GM04503 (cell line): ENCODE results near the gene DPYSL4.
"Not testable (repeated sequence)": the region's sequence is repeated elsewhere in the genome, so short reads cannot be mapped to it uniquely, and the experiment has no call there.

Experiments
- DNase-seq: peaks from one replicate; pipeline ENCODE4 v3.0.0-alpha.2; 2012; ENCODE audit warnings: low read depth

Gene DPYSL4

GRCh38 chr10:132149917-132150316 is 36.8 kb upstream of the DPYSL4 start:
- DNase-seq: no peak

GRCh38 chr10:132150777-132151176 is 36.0 kb upstream of the DPYSL4 start:
- DNase-seq: no peak

- DNase-seq: no peak
Measured at GRCh38 chr10:132151286-132151950, 35.3 kb upstream of the DPYSL4 start.

GRCh38 chr10:132151951-132152505 is 34.7 kb upstream of the DPYSL4 start:
- no peak for DNase-seq

GRCh38 chr10:132152896-132153580 is 33.7 kb upstream of the DPYSL4 start:
- DNase-seq: no peak

DNA sequence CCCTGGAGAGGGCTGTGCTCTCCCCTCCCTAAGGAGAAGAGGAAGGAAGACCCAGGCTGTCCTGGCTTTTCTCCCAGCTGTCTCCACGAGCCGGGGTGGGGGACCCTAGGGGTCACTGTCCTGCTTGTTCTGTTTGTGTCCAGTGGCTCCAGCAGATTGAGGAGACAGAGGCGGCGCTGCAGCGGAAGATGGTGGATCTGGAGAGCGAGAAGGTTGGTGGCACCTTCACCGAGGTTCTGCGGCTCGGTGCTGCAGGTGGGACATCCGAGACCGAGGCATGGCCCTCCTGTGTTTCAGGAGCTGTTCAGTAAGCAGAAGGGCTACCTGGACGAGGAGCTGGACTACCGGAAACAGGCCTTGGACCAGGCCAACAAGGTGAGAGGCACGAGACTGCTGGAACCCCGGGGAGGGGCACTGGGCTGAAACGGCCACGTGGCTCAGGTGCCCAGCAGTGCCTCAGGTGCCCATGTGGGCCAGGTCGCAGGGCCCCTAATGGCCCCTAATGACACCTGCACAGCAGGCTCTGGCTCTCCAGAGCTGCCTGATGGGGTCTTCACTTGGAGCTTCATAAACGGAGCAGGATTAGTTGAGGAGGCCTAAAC is 33.0 kb upstream of the DPYSL4 start:
- DNase-seq: no peak

DNA sequence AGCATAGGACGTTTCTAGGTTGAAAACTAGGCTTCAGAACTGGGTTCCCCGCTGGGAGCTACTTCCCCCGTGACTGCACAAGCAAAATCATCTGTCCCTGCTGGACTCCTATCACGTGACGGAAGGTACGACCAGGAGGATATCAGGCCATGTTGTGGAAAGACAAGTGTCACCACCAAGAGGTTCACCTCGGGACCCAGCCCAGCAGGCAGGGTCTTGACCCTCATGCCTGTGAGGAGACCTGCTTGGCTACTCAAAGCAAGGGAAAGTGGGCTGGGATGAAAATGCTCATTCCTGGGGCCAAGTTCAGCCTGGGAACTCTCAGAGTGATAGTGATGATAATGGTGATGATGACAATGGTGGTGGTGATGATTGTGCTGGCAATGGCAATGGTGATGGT is 32.3 kb upstream of the DPYSL4 start:
- no peak for DNase-seq

GRCh38 chr10:132154931-132155330 is 31.8 kb upstream of the DPYSL4 start:
- DNase-seq: no peak

GRCh38 chr10:132155723-132156381 is 30.9 kb upstream of the DPYSL4 start:
- no peak for DNase-seq

- no peak for DNase-seq
Measured at GRCh38 chr10:132156382-132156781, 30.4 kb upstream of the DPYSL4 start.

- no peak for DNase-seq
Measured at GRCh38 chr10:132157101-132157500, 29.6 kb upstream of the DPYSL4 start.

DNA sequence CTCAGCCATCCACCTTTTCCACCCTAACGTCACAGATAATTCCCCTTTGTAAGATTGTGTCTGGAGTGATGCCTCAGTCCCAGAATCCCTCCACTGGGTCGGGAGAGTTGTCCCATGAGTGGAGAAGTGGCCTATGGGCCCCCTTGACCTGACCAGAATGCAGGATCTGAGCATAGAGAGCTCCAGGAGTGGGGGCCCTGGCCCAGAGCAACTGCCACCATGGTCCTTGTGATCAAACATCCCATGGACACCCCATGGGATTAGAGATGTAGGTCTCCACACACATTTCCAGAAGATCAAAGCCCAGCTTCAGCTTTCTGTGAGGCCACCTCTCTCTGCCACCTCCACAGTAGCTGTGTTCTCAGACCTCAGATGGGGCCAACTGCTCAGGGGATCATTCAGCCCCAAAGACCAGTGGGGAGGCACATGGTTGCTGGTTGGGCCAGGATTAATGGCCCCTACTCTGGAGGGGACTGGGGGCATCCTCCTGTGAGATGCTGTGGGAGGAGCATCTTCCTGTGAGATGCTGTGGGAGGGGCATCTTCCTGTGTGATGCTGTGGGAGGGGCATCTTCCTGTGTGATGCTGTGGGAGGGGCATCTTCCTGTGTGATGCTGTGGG is 28.5 kb upstream of the DPYSL4 start:
- DNase-seq: no peak

DNA sequence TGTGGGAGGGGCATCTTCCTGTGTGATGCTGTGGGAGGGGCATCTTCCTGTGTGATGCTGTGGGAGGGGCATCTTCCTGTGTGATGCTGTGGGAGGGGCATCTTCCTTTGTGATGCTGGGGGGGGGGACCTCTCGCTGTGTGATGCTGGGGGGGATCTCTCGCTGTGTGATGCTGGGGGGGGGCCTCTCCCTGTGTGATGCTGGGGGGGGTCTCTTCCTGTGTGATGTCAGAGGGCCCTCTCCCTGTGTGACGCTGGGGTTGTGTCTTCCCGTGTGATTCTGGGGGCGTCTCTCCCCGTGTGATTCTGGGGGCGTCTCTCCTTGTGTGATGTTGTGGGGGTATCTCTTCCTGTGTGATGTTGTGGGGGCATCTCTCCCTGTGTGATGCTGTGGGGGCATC is 27.9 kb upstream of the DPYSL4 start:
- no peak for DNase-seq

GRCh38 chr10:132159302-132160230 is 27.2 kb upstream of the DPYSL4 start:
- DNase-seq: not testable (repeated sequence)

DNA sequence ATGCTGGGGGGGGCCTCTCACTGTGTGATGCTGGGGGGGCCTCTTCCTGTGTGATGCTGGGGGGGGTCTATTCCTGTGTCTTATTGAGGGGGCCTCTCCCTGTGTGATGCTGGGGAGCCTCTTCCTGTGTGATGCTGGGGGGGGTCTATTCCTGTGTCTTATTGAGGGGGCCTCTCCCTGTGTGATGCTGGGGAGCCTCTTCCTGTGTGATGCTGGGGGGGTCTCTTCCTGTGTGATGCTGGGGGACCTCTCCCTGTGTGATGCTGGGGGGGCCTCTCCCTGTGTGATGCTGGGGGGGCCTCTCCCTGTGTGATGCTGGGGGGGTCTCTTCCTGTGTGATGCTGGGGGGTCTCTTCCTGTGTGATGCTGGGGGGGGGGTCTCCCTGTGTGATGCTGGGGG is 26.5 kb upstream of the DPYSL4 start:
- not testable (repeated sequence) for DNase-seq

GRCh38 chr10:132160834-132161622 is 25.7 kb upstream of the DPYSL4 start:
- not testable (repeated sequence) for DNase-seq

DNA sequence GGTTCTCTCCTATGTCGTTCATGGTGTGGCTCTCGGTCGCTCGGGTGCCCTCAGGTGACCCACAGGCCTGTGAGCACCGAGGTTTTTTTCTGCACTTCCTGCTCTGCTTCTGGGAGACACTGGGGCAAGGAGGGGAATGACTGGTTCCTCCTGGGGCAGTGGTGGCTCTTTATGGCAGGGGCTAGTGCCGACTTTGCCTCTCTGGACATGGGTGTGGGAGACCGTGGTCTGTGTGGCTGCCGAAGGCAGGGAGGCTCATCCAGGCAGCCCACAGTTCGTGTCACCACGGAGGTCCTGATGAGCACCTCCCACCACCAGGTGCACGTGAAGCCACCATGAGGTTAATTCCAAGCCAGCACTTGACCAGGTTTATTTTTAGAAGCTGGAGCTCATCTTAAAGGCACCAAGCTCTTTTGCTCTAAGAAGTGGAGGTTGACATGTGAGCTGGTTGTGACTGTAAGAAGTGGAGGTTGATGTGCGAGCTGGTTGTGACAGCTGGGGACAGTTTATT is 24.7 kb upstream of the DPYSL4 start:
- no peak for DNase-seq

DNA sequence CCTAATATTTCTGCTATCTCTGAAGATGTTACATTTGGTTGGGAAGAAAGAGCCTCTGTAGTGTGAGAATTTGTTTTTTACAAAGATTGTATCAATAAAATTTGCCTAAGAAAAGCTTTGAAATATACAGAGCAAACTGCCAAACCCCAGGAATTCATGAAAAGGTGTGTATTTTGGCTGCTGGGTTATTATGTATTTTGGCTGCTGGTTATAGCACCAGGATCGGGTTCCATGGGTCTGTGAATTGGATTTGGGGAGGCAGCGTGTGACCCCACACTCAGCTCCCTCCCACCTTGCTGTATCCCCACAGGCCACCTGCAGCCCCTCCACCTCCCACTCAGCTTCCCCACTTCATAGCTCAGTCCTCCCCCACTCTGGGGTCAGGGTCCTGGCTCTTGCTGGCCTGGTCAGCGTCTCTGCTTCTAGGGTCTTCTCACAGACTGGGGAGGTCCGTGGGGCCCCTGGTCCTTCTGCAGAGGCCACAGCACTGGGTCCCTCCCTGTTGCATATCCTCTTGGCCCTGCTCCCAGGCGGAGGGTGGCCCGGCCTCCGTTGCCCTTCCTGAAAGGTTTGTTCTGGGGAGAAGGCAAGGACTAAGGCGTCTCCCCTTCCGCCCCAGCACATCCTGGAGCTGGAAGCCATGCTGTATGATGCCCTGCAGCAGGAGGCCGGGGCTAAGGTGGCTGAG is 24.0 kb upstream of the DPYSL4 start:
- no peak for DNase-seq

DNA sequence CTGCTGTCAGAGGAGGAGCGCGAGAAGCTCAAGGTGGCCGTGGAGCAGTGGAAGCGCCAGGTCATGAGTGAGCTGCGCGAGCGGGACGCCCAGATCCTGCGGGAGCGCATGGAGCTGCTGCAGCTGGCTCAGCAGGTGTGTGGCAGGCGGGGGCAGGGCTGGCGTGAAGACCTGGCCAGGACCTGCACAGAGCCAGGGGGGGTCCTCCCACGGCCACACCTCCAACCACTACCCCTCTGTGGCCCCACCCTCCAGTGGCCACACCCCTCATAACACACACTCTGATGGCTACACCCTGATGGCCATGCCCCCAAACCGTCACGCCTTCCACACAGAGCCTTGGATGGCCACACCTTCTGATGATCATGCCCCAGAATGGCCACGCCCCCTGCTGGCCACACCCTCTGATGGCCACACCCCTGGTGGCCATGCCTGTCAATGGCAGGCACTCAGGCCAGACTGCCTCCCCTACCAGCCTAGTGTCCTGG is 23.4 kb upstream of the DPYSL4 start:
- DNase-seq: no peak
